Mesothelial cell of epicardium (in vitro differentiated cells): Measurements from ENCODE around the gene SLC5A9. TPM values are rescaled to one million over a fixed set of nuclear protein-coding genes. Genes with fewer than 3 reads are reported as not detected.

Experiments
- DNase-seq, 2 experiments: peaks; one replicate each; pipeline ENCODE4 v3.0.0; 2021; ENCODE audit warnings: low spot score in 2 of 2; ENCODE audit not compliant: unreplicated experiment in 2 of 2
- H3K27ac Mint-ChIP-seq: 2 replicates; pipeline ENCODE4 v1.8.0; 2021; ENCODE audit warnings: mixed read lengths
- H3K27me3 Mint-ChIP-seq: 2 replicates; pipeline ENCODE4 v1.8.0; 2021; ENCODE audit warnings: low read depth, mixed read lengths
- H3K36me3 Mint-ChIP-seq: 2 replicates; pipeline ENCODE4 v1.8.0; 2021; ENCODE audit warnings: mixed read lengths
- H3K4me1 Mint-ChIP-seq: 2 replicates; pipeline ENCODE4 v1.8.0; 2021; ENCODE audit warnings: mixed read lengths
- H3K4me3 Mint-ChIP-seq: 2 replicates; pipeline ENCODE4 v1.8.0; 2021; ENCODE audit warnings: mild to moderate bottlenecking, moderate library complexity, mixed read lengths
- H3K9me3 Mint-ChIP-seq: 2 replicates; pipeline ENCODE4 v1.8.0; 2021; ENCODE audit warnings: mixed read lengths
- total RNA-seq: library from RNA; stranded (reverse); gene quantifications from 3 replicates; pipeline ENCODE4 v1.2.1, GENCODE V29; 2021
- TF ChIP-seq, protein P1 (sequence below): fragments of 200-600 bp; sonication (generic); IDR thresholded peaks from one replicate; pipeline ENCODE4 v1.5.0; 2021; ENCODE audit warnings: antibody characterized with exemption; ENCODE audit not compliant: unreplicated experiment

SLC5A9 gene
- total RNA-seq, 1 donor from 2014 or later: 0.07 TPM

DNA sequence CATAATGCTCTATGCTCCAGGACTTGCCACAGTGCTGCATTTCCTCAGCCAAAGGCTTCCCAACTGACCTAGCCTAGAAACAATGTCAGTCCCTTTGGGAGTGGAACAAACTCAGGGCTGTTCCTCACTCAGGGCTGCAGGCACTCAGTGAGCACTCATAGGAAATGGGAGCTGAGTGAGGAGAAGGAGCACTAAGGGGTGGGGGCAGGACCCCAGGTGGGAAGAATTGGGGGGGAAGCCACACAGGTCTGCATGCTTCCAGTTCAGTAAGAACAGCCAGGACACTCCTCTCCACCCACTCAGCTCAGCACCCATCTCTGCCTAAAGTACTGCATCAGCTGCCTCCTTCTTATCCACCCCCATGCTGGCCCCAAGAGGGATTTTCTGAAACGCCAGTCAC lies 7.3 kb upstream of the SLC5A9 start:
- no peaks in the 10 kb centered on the region for H3K36me3 Mint-ChIP-seq
- H3K4me1 Mint-ChIP-seq: no peaks in the 10 kb centered on the region
- no peaks in the 10 kb centered on the region for H3K9me3 Mint-ChIP-seq
- no peak for DNase-seq
- no peak overlapping the region for H3K4me3 Mint-ChIP-seq
- peaks cover 70% of the 10 kb centered on the region for H3K27me3 Mint-ChIP-seq
- TF ChIP-seq, protein P1, sequence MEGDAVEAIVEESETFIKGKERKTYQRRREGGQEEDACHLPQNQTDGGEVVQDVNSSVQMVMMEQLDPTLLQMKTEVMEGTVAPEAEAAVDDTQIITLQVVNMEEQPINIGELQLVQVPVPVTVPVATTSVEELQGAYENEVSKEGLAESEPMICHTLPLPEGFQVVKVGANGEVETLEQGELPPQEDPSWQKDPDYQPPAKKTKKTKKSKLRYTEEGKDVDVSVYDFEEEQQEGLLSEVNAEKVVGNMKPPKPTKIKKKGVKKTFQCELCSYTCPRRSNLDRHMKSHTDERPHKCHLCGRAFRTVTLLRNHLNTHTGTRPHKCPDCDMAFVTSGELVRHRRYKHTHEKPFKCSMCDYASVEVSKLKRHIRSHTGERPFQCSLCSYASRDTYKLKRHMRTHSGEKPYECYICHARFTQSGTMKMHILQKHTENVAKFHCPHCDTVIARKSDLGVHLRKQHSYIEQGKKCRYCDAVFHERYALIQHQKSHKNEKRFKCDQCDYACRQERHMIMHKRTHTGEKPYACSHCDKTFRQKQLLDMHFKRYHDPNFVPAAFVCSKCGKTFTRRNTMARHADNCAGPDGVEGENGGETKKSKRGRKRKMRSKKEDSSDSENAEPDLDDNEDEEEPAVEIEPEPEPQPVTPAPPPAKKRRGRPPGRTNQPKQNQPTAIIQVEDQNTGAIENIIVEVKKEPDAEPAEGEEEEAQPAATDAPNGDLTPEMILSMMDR: no peak
- H3K27ac Mint-ChIP-seq: no peak overlapping the region

DNA sequence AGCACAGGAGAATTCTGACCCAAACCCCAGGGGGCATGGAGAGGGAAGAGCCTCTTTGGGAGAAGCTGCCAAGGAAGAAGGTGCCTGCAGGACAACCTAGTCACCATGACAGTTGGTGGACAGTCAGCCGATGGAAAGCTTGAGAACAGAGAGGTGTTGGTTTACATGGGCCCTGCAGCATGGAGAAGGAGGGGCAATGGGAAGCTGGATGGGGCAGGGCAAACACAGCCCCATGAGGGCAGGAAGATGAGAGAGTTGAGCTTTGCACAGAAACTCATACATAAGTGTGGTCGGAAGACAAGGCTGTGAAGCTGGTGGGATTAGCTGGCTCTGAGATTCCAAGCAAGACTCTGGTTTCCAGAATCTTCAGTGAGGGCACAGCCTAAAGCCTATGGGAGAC lies 6.6 kb upstream of the SLC5A9 start:
- no peaks in the 10 kb centered on the region for H3K4me1 Mint-ChIP-seq
- TF ChIP-seq, protein P1: no peak
- no peak for DNase-seq
- no peaks in the 10 kb centered on the region for H3K36me3 Mint-ChIP-seq
- H3K4me3 Mint-ChIP-seq: no peak overlapping the region
- peaks cover 71% of the 10 kb centered on the region for H3K27me3 Mint-ChIP-seq
- no peaks in the 10 kb centered on the region for H3K9me3 Mint-ChIP-seq
- H3K27ac Mint-ChIP-seq: no peak overlapping the region

DNA sequence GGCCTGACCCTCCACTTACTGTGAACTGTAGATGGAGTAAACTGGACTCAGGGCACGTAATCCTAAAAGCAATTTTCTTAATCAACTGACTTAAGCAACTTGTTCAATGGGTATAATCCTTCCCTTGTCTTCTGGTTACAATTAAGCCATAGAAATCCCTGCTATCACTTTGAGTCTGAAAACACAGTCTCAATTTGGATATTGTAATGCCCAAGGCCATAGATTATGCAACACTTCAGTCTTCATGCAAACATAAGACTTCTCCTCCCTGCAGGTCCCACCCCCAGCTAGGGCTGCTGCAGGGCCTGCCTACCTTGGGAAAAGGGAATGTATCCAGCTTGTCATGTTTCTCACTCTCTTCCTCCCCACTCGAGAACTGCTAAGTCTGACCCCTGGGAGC lies 6.2 kb upstream of the SLC5A9 start:
- Mint-ChIP-seq H3K36me3 (no peaks in the 10 kb centered on the region), H3K27me3 (peaks cover 74% of the 10 kb centered on the region), H3K4me1 (no peaks in the 10 kb centered on the region), H3K9me3 (no peaks in the 10 kb centered on the region), H3K4me3 (no peak overlapping the region), H3K27ac (no peak overlapping the region)
- no peak for DNase-seq
- TF ChIP-seq, protein P1: no peak

DNA sequence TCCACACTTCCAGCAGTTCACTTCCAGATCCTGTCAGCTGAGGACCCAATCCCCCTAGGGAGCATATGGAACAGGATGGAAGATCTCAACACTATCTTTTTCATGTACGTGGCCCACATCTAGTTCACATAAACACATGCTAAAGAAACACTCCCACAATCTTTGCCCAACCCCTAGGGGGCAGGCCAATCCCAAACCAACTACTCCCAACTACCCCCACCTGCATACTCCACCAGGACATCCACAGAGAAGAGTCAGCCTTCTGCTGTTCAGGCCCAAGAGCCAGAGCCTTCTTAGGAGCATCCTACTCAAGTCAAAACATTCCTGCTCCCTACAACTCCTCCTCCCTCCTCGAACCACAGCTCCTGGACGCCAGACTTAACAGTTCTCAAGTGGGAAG lies 5.6 kb upstream of the SLC5A9 start:
- no peak overlapping the region for H3K27ac Mint-ChIP-seq
- DNase-seq: no peak
- TF ChIP-seq, protein P1: peak; percentile 20
- H3K4me1 Mint-ChIP-seq: no peaks in the 10 kb centered on the region
- peaks cover 68% of the 10 kb centered on the region for H3K27me3 Mint-ChIP-seq
- no peaks in the 10 kb centered on the region for H3K9me3 Mint-ChIP-seq
- H3K4me3 Mint-ChIP-seq: no peak overlapping the region
- H3K36me3 Mint-ChIP-seq: no peaks in the 10 kb centered on the region

DNA sequence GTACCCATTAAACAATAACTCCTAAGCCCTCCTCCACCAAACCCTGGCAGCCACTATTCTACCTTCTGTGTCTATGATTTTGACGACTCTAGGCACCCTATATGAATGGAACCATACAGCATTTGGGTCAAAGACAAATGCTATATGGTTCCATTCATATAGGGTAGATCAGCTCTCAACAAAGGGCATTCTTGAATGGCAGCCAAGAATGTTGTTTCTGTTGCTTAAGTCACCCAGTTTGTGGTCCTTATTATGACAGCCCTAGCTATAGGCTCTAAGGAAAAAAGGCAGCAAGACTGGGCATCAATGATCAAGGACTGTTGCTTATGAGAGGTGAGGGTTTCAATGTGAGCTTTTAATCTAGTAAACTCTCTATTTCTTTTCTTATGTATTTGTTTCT lies 4.7 kb upstream of the SLC5A9 start:
- TF ChIP-seq, protein P1: no peak
- no peak for DNase-seq
- peaks cover 66% of the 10 kb centered on the region for H3K27me3 Mint-ChIP-seq
- H3K9me3 Mint-ChIP-seq: no peaks in the 10 kb centered on the region
- H3K4me3 Mint-ChIP-seq: no peak overlapping the region
- no peak overlapping the region for H3K27ac Mint-ChIP-seq
- no peaks in the 10 kb centered on the region for H3K4me1 Mint-ChIP-seq
- H3K36me3 Mint-ChIP-seq: no peaks in the 10 kb centered on the region

DNA sequence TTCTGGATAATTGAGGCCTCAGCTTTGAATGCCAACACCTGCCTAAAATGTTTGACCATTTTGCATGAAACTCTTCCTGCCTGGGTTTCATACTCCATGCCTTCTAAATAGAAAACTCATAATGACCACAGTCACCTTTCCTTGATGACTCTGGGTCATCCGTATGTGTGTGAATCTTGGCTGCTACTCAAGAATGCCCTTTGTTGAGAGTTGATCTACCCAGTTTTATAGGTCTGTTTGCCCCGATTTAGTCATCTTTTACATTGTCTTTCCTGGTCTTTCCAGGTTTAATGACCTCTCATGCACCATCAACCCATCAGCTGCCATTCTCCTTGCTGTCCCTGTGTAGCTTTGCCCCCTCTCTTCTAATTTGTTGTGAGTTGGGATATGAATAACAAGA lies 2.7 kb upstream of the SLC5A9 start:
- H3K9me3 Mint-ChIP-seq: no peaks in the 10 kb centered on the region
- TF ChIP-seq, protein P1: no peak
- H3K27me3 Mint-ChIP-seq: peaks cover 46% of the 10 kb centered on the region
- no peak for DNase-seq
- H3K27ac Mint-ChIP-seq: no peak overlapping the region
- H3K36me3 Mint-ChIP-seq: no peaks in the 10 kb centered on the region
- H3K4me3 Mint-ChIP-seq: no peak overlapping the region
- H3K4me1 Mint-ChIP-seq: no peaks in the 10 kb centered on the region
